Natural killer cell (primary cell): Measurements from ENCODE around the gene SUMO3. TPM values are rescaled to one million over a fixed set of nuclear protein-coding genes. Genes with fewer than 3 reads are reported as not detected.

Source experiments
- ATAC-seq, 3 donors: fragments of 150-1000 bp in 2 of 3; fragments of 200-7000 bp in 1 of 3; cut with Tn5 transposase; 1 replicate in 1 of 3; 2 replicates in 2 of 3; pipeline ENCODE4 v1.10.0; 2021; ENCODE audit warnings: mild to moderate bottlenecking in 2 of 3, moderate library complexity in 2 of 3
- DNase-seq, 2 donors: peaks; one replicate each; pipeline versions ENCODE4 v3.0.0 to v3.0.0-alpha.2; 2013 to 2021; ENCODE audit warnings: mixed read lengths in 1 of 2
- H3K27ac ChIP-seq: one replicate; pipeline ENCODE4 v1.5.1; 2013; ENCODE audit warnings: mild to moderate bottlenecking, low read length
- H3K27me3 ChIP-seq: one replicate; pipeline ENCODE4 v1.6.1; 2013; ENCODE audit warnings: low read length; ENCODE audit not compliant: control insufficient read depth, insufficient read depth
- H3K36me3 ChIP-seq: one replicate; pipeline ENCODE4 v1.6.1; 2013; ENCODE audit warnings: low read length; ENCODE audit not compliant: control insufficient read depth, insufficient read depth
- H3K4me1 ChIP-seq: one replicate; pipeline ENCODE4 v1.6.1; 2013; ENCODE audit warnings: low read length; ENCODE audit not compliant: control insufficient read depth, insufficient read depth
- H3K4me3 ChIP-seq: one replicate; pipeline ENCODE4 v1.5.1; 2013; ENCODE audit warnings: low read length
- H3K9me3 ChIP-seq: one replicate; pipeline ENCODE4 v1.6.1; 2013; ENCODE audit warnings: low read length; ENCODE audit not compliant: control insufficient read depth, insufficient read depth
- H3K27ac Mint-ChIP-seq, 2 donors: one replicate each; pipeline ENCODE4 v1.8.0; 2022; ENCODE audit warnings: mild to moderate bottlenecking in 2 of 2, mixed read lengths in 2 of 2, moderate library complexity in 1 of 2
- H3K27me3 Mint-ChIP-seq, 2 donors: one replicate each; pipeline ENCODE4 v1.8.0; 2022; ENCODE audit warnings: low read depth in 2 of 2, mixed read lengths in 2 of 2
- H3K36me3 Mint-ChIP-seq: one replicate; pipeline ENCODE4 v1.8.0; 2022; ENCODE audit warnings: mixed read lengths
- H3K4me1 Mint-ChIP-seq, 2 donors: one replicate each; pipeline ENCODE4 v1.8.0; 2022; ENCODE audit warnings: mixed read lengths in 2 of 2
- H3K4me3 Mint-ChIP-seq: one replicate; pipeline ENCODE4 v1.8.0; 2022; ENCODE audit warnings: mild to moderate bottlenecking, moderate library complexity, mixed read lengths
- H3K9me3 Mint-ChIP-seq, 2 donors: one replicate each; pipeline ENCODE4 v1.8.0; 2022; ENCODE audit warnings: mixed read lengths in 2 of 2
- CTCF ChIP-seq: fragments of 200-600 bp; IDR thresholded peaks from one replicate; pipeline ENCODE4 v1.8.0; 2022; ENCODE audit warnings: antibody characterized with exemption
- WGBS: methylation state at CpG from one replicate; pipeline ENCODE4 v1.1.7; 2013; ENCODE audit warnings: missing lambda C conversion rate; ENCODE audit not compliant: insufficient coverage; 5-methylcytosine and 5-hydroxymethylcytosine counted together
- intact Hi-C: fragments of 100-400 bp; cut with micrococcal nuclease; formaldehyde crosslinking; loops from one replicate; pipeline ENCODE4 v1.14.2; 2022
- total RNA-seq, 4 donors: library from RNA; stranded (reverse); fragments of 120-200 nt in 1 of 4; gene quantifications; one replicate each; pipeline versions ENCODE4 v1.2.3 to v1.2.4, GENCODE V29; 2013 to 2022

The SUMO3 gene
- total RNA-seq, 3 donors from 2014 or later (not counting 1 experiment from before 2014, with no cell fraction given) = 64.0 to 70.1 (median 65.2) TPM

DNA sequence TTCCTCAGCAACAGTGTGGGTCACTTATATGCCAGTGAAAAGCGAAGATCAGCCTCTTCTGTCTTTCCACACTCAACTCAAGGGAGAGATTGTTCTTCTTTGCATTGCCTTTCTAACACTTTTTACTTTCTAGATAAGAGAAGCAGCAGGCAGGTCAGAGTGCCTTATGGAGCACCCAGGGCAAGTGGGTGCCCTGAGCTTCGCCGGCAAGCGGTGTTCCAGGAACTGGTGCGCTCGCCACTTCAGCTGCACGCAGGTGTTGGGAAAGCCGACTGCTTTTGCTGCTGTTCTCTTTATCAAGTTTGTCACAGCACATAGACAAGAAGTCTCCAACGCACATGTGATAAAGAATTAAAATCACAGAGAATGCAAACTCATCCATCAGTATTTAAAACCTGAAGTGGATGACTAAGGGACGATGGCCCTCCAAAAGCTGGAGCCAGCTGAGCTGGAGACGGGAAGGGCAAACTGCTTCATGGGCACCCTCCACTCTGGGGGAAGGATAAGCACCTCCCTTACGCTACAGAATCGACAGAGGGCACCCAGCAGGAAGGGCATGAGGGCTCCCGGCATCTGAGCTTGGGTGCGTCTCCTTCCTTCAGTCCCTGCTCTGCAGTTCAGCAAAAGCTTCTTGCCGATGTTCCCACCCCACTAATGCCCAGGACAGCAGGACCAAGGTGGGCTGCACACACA lies 36.9 kb downstream of the SUMO3 start:
- peaks cover 13 to 19% of the 10 kb centered on the region in 2 donors for H3K4me1 Mint-ChIP-seq
- no peak overlapping the region for H3K27ac Mint-ChIP-seq
- ATAC-seq (no peak), DNase-seq (no peak)
- H3K36me3 ChIP-seq = peaks cover 24% of the 10 kb centered on the region
- H3K4me3 Mint-ChIP-seq = no peak overlapping the region
- no peak for TF ChIP-seq CTCF
- no peaks in the 10 kb centered on the region for H3K9me3 ChIP-seq
- no peak overlapping the region for H3K4me3 ChIP-seq
- H3K36me3 Mint-ChIP-seq = no peaks in the 10 kb centered on the region
- no peaks in the 10 kb centered on the region for H3K27me3 Mint-ChIP-seq
- no peak overlapping the region for H3K27ac ChIP-seq
- intact Hi-C loops = no loop called here
- no peaks in the 10 kb centered on the region for H3K9me3 Mint-ChIP-seq
- WGBS = 96% methylated on average over 16 of the region's 16 CpGs
- H3K27me3 ChIP-seq = no peaks in the 10 kb centered on the region
- no peaks in the 10 kb centered on the region for H3K4me1 ChIP-seq

DNA sequence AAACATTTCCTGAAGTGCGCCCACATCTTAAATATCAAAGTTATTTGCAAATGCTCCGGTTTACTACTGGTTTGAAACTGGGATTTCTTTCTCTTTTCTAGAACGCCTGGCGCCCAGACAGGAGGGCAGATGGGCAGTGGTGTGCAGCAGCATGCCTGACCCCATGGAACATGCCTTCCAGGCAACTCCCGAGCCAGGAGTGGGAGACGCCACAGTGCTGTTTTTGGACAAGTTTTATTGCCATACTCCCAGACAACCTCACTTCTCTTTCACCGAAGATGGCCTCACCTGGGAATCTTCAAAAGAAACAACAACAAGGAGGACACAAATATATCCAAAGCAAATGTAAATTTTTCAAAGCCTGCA lies 37.7 kb downstream of the SUMO3 start:
- Histone ChIP-seq H3K4me3 (no peak overlapping the region), H3K9me3 (no peaks in the 10 kb centered on the region), H3K27me3 (no peaks in the 10 kb centered on the region), H3K27ac (no peak overlapping the region), H3K36me3 (peaks cover 30% of the 10 kb centered on the region), H3K4me1 (no peaks in the 10 kb centered on the region)
- intact Hi-C loops = no loop called here
- 90% methylated on average over 7 of the region's 7 CpGs for WGBS
- Mint-ChIP-seq H3K4me3 (no peak overlapping the region), H3K9me3 (no peaks in the 10 kb centered on the region), H3K36me3 (peaks cover 2% of the 10 kb centered on the region), H3K27me3 (no peaks in the 10 kb centered on the region), H3K27ac (no peak overlapping the region), H3K4me1 (peaks cover 9 to 14% of the 10 kb centered on the region in 2 donors)
- DNase-seq (no peak), ATAC-seq (no peak)
- TF ChIP-seq CTCF = no peak

DNA sequence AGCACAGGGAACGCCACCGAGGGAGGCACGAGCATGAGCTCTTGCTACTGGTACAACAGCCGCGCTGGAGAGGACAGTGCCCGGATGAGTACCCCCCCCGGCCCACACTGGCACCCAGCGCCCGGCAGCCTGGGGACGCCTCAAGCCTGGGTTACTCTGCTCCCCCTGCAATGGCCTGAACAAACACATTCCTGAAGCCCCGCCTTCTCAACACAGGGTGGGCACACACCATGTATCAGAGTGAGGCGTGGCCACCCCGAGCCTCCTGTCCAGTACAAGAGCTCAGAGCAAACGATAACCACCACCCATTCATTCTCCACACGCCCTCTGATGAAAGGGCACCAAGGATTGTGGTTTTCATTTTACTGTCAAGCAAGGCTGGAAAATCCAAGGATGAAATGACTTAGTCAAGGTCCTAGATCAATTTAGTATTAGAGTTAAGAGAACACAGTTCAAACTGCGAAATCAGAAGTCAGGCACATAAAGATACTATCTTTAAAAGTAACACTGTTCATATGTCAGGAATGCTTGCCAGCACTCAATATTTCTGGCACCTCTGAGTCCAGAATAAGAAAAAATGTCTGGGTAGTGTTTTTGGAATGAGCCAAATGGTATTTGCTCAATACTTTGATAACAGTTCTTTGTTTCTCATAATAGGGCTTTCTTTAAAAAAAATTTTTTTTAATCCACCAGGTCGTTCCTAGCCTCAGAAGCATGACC lies 38.3 kb downstream of the SUMO3 start:
- Mint-ChIP-seq H3K27ac (no peak overlapping the region), H3K4me1 (peaks cover 8 to 12% of the 10 kb centered on the region in 2 donors), H3K27me3 (no peaks in the 10 kb centered on the region), H3K36me3 (peaks cover 8% of the 10 kb centered on the region), H3K4me3 (no peak overlapping the region), H3K9me3 (no peaks in the 10 kb centered on the region)
- Histone ChIP-seq H3K9me3 (no peaks in the 10 kb centered on the region), H3K4me3 (no peak overlapping the region), H3K27me3 (no peaks in the 10 kb centered on the region), H3K4me1 (no peaks in the 10 kb centered on the region), H3K27ac (no peak overlapping the region), H3K36me3 (peaks cover 32% of the 10 kb centered on the region)
- DNase-seq = no peak
- no peak for ATAC-seq
- 93% methylated on average over 17 of the region's 17 CpGs for WGBS
- intact Hi-C loops = no loop called here
- TF ChIP-seq CTCF = no peak
